Muscle of arm (tissue), 14 donors: Measurements from ENCODE around the gene RAVER2. TPM values are rescaled to one million over a fixed set of nuclear protein-coding genes. Genes with fewer than 3 reads are reported as not detected.
"Not testable (repeated sequence)": the region's sequence is repeated elsewhere in the genome, so short reads cannot be mapped to it uniquely, and the experiment has no call there.

Experiments used
- DNase-seq: peaks from one replicate; pipeline ENCODE4 v3.0.0-alpha.2; 2013
- long read RNA-seq, 11 donors: transcript quantifications; one replicate each; lab custom pipeline, GENCODE V29; 2026
- polyA plus RNA-seq, 12 donors: library from polyadenylated mRNA; unstranded; fragments of 120-200 nt; gene quantifications; one replicate each; pipeline ENCODE4 v1.2.1, GENCODE V29; 2013; ENCODE audit not compliant: insufficient read length in 12 of 12

RAVER2 gene
- polyA plus RNA-seq, result 10 to 100 TPM in 11 of 12 donors, not detected in 1; 13.2 to 31.0 (median 23.7) TPM
- long read RNA-seq, donor 1, full-length matches to known transcripts, result 4 of 33 reads
- long read RNA-seq, donor 1, partial matches to known transcripts, result 29 of 33 reads
- long read RNA-seq, donor 1, other reads (novel, unspliced or antisense), result 0 of 33 reads
- long read RNA-seq, donor 2, full-length matches to known transcripts, result 5 of 16 reads
- long read RNA-seq, donor 2, partial matches to known transcripts, result 11 of 16 reads
- long read RNA-seq, donor 2, other reads (novel, unspliced or antisense), result 0 of 16 reads
- long read RNA-seq, donor 3, full-length matches to known transcripts, result 1 of 1 reads
- long read RNA-seq, donor 3, partial matches to known transcripts, result 0 of 1 reads
- long read RNA-seq, donor 3, other reads (novel, unspliced or antisense), result 0 of 1 reads
- long read RNA-seq, donor 4, result 0 reads
- long read RNA-seq, donor 5, full-length matches to known transcripts, result 4 of 4 reads
- long read RNA-seq, donor 5, partial matches to known transcripts, result 0 of 4 reads
- long read RNA-seq, donor 5, other reads (novel, unspliced or antisense), result 0 of 4 reads
- long read RNA-seq, donor 6, full-length matches to known transcripts, result 2 of 58 reads
- long read RNA-seq, donor 6, partial matches to known transcripts, result 56 of 58 reads
- long read RNA-seq, donor 6, other reads (novel, unspliced or antisense), result 0 of 58 reads
- long read RNA-seq, donor 7, full-length matches to known transcripts, result 1 of 1 reads
- long read RNA-seq, donor 7, partial matches to known transcripts, result 0 of 1 reads
- long read RNA-seq, donor 7, other reads (novel, unspliced or antisense), result 0 of 1 reads
- long read RNA-seq, donor 8, full-length matches to known transcripts, result 8 of 8 reads
- long read RNA-seq, donor 8, partial matches to known transcripts, result 0 of 8 reads
- long read RNA-seq, donor 8, other reads (novel, unspliced or antisense), result 0 of 8 reads
- long read RNA-seq, donor 9, full-length matches to known transcripts, result 2 of 2 reads
- long read RNA-seq, donor 9, partial matches to known transcripts, result 0 of 2 reads
- long read RNA-seq, donor 9, other reads (novel, unspliced or antisense), result 0 of 2 reads
- long read RNA-seq, donor 10, full-length matches to known transcripts, result 6 of 6 reads
- long read RNA-seq, donor 10, partial matches to known transcripts, result 0 of 6 reads
- long read RNA-seq, donor 10, other reads (novel, unspliced or antisense), result 0 of 6 reads
- long read RNA-seq, donor 11, full-length matches to known transcripts, result 3 of 3 reads
- long read RNA-seq, donor 11, partial matches to known transcripts, result 0 of 3 reads
- long read RNA-seq, donor 11, other reads (novel, unspliced or antisense), result 0 of 3 reads

- peak; percentile 77 for DNase-seq
Measured at GRCh38 chr1:64744492-64745180, at the start of gene RAVER2. RAVER2 (plus strand) TSS chr1:64745075; CDS start chr1:64745173, 98 bp downstream.

GRCh38 chr1:64696879-64697278, 48.0 kb upstream of the RAVER2 start:
- no peak for DNase-seq

GRCh38 chr1:64699327-64699726, 45.5 kb upstream of the RAVER2 start:
- no peak for DNase-seq

GRCh38 chr1:64701071-64701470, 43.8 kb upstream of the RAVER2 start:
- no peak for DNase-seq

- DNase-seq, result no peak
Measured at GRCh38 chr1:64701886-64702285, 43.0 kb upstream of the RAVER2 start.

GRCh38 chr1:64702670-64703069, 42.2 kb upstream of the RAVER2 start:
- DNase-seq, result not testable (repeated sequence)

- no peak for DNase-seq
Measured at GRCh38 chr1:64703600-64703999, 41.3 kb upstream of the RAVER2 start.

GRCh38 chr1:64705591-64705990, 39.3 kb upstream of the RAVER2 start:
- no peak for DNase-seq

GRCh38 chr1:64711266-64711665, 33.6 kb upstream of the RAVER2 start:
- DNase-seq, result no peak

- no peak for DNase-seq
Measured at GRCh38 chr1:64712049-64712448, 32.8 kb upstream of the RAVER2 start.

- DNase-seq, result no peak
Measured at GRCh38 chr1:64715186-64715585, 29.7 kb upstream of the RAVER2 start.

GRCh38 chr1:64721135-64721534, 23.7 kb upstream of the RAVER2 start:
- no peak for DNase-seq

- no peak for DNase-seq
Measured at GRCh38 chr1:64721576-64722145, 23.2 kb upstream of the RAVER2 start.

GRCh38 chr1:64727861-64728260, 17.0 kb upstream of the RAVER2 start:
- no peak for DNase-seq

GRCh38 chr1:64733581-64734286, 11.1 kb upstream of the RAVER2 start:
- no peak for DNase-seq

GRCh38 chr1:64734287-64734652, 10.6 kb upstream of the RAVER2 start:
- DNase-seq, result no peak

GRCh38 chr1:64740687-64741086, 4.2 kb upstream of the RAVER2 start:
- not testable (repeated sequence) for DNase-seq

GRCh38 chr1:64743954-64744491, 852 bp upstream of the RAVER2 start:
- DNase-seq, result no peak

- peak; percentile 64 for DNase-seq
Measured at GRCh38 chr1:64745181-64745985, 508 bp downstream of the RAVER2 start.
